Uterus (tissue), 4 donors: ENCODE data around the gene S1PR1. TPM values are rescaled to one million over a fixed set of nuclear protein-coding genes. Genes with fewer than 3 reads are reported as not detected.

ENCODE experiments used
- DNase-seq, 2 donors: peaks; one replicate each; pipeline ENCODE4 v3.0.0-alpha.2; 2019 to 2020
- H3K27ac ChIP-seq, 2 donors: fragments of 200-600 bp; sonication (generic); 1 replicate in 1 of 2; 2 replicates in 1 of 2; pipeline ENCODE4 v1.5.1; 2016 to 2018
- H3K27me3 ChIP-seq, 2 donors: fragments of 200-600 bp; sonication (generic); one replicate each; pipeline ENCODE4 v1.5.1; 2018 to 2019; ENCODE audit warnings: control low read depth in 1 of 2
- H3K36me3 ChIP-seq, 2 donors: fragments of 200-600 bp; sonication (generic); one replicate each; pipeline ENCODE4 v1.5.1; 2019; ENCODE audit warnings: control low read depth in 1 of 2
- H3K4me1 ChIP-seq, 2 donors: fragments of 200-600 bp; sonication (generic); one replicate each; pipeline ENCODE4 v1.5.1; 2018 to 2019; ENCODE audit warnings: control low read depth in 1 of 2
- H3K4me3 ChIP-seq, 2 donors: fragments of 200-600 bp; sonication (generic); 1 replicate in 1 of 2; 2 replicates in 1 of 2; pipeline ENCODE4 v1.5.1; 2018 to 2019; ENCODE audit warnings: mild to moderate bottlenecking in 1 of 2
- H3K9me3 ChIP-seq, 2 donors: fragments of 200-600 bp; sonication (generic); one replicate each; pipeline ENCODE4 v1.5.1; 2019; ENCODE audit warnings: control low read depth in 1 of 2
- CTCF ChIP-seq, 4 experiments: fragments of 200-600 bp in 2 of 4; fragments of 450-650 bp in 2 of 4; sonication (generic) in 2 of 4; IDR thresholded peaks; one replicate each; pipeline ENCODE4 v1.5.1; 2016 to 2019; ENCODE audit warnings: antibody characterized with exemption in 4 of 4, mild to moderate bottlenecking in 2 of 4, moderate library complexity in 1 of 4
- POLR2A ChIP-seq, 2 donors: fragments of 450-650 bp; IDR thresholded peaks; one replicate each; pipeline ENCODE4 v1.6.1; 2016; ENCODE audit warnings: antibody characterized with exemption in 2 of 2, mild to moderate bottlenecking in 1 of 2, moderate library complexity in 1 of 2
- intact Hi-C: fragments of 100-400 bp; cut with DNase I; formaldehyde crosslinking; loops from one replicate; pipeline ENCODE4 v1.15.1; 2023; ENCODE audit warnings: low total_unique reads
- total RNA-seq, 4 donors: library from RNA; depleted of rRNA in 3 of 4; stranded (reverse); fragments of >200 nt in 3 of 4; gene quantifications; one replicate each; pipeline versions ENCODE4 v1.1.0 to v1.2.4, GENCODE V29; 2014 to 2023
- donor health status: DM: yes; HTN: yes; CAD: no.

Gene S1PR1
- total RNA-seq, 4 donors from 2014 or later: 25.6 to 97.9 (median 64.2) TPM

GRCh38 chr1:101253976-101254674 is 17.3 kb downstream of the S1PR1 start:
- no peaks in the 10 kb centered on the region for H3K9me3 ChIP-seq
- no peak overlapping the region for H3K4me3 ChIP-seq
- DNase-seq: peak in 1 of 2 donors; percentile 24
- H3K27me3 ChIP-seq: no peaks in the 10 kb centered on the region
- H3K36me3 ChIP-seq: no peaks in the 10 kb centered on the region
- H3K4me1 ChIP-seq: no peaks in the 10 kb centered on the region
- TF ChIP-seq CTCF (IDR thresholded peaks at IDR 0.05): no peak
- no peak for TF ChIP-seq POLR2A (IDR thresholded peaks at IDR 0.05)
- no peak overlapping the region for H3K27ac ChIP-seq
- intact Hi-C loops: no loop called here

- H3K4me1 ChIP-seq: no peaks in the 10 kb centered on the region
- DNase-seq: no peak
- no peak overlapping the region for H3K4me3 ChIP-seq
- intact Hi-C loops: no loop called here
- H3K27ac ChIP-seq: no peak overlapping the region
- H3K9me3 ChIP-seq: no peaks in the 10 kb centered on the region
- no peaks in the 10 kb centered on the region for H3K36me3 ChIP-seq
- TF ChIP-seq CTCF (IDR thresholded peaks at IDR 0.05): no peak
- no peak for TF ChIP-seq POLR2A (IDR thresholded peaks at IDR 0.05)
- no peaks in the 10 kb centered on the region for H3K27me3 ChIP-seq
These were observed 20.9 kb downstream of the S1PR1 start for GRCh38 chr1:101257500-101258325.

- Histone ChIP-seq H3K4me1 (no peaks in the 10 kb centered on the region), H3K36me3 (no peaks in the 10 kb centered on the region), H3K27me3 (no peaks in the 10 kb centered on the region), H3K9me3 (no peaks in the 10 kb centered on the region), H3K4me3 (no peak overlapping the region), H3K27ac (no peak overlapping the region)
- no peak for DNase-seq
- no peak for TF ChIP-seq POLR2A (IDR thresholded peaks at IDR 0.05)
- no peak for TF ChIP-seq CTCF (IDR thresholded peaks at IDR 0.05)
- intact Hi-C loops: no loop called here
These were observed 22.9 kb downstream of the S1PR1 start for GRCh38 chr1:101259744-101260148.

- no peak for DNase-seq
- no peak overlapping the region for H3K27ac ChIP-seq
- intact Hi-C loops: no loop called here
- H3K36me3 ChIP-seq: no peaks in the 10 kb centered on the region
- no peak overlapping the region for H3K4me3 ChIP-seq
- no peaks in the 10 kb centered on the region for H3K27me3 ChIP-seq
- TF ChIP-seq POLR2A (IDR thresholded peaks at IDR 0.05) (no peak), CTCF (IDR thresholded peaks at IDR 0.05) (no peak)
- no peaks in the 10 kb centered on the region for H3K9me3 ChIP-seq
- no peaks in the 10 kb centered on the region for H3K4me1 ChIP-seq
These were observed 23.9 kb downstream of the S1PR1 start for GRCh38 chr1:101260556-101261350.
